Glutamatergic neuron (in vitro differentiated cells): ENCODE results near the gene CYLC2. TPM values are rescaled to one million over a fixed set of nuclear protein-coding genes. Genes with fewer than 3 reads are reported as not detected.

Experiments used
- DNase-seq: peaks from one replicate; pipeline ENCODE4 v3.0.0; 2022
- H3K27ac Mint-ChIP-seq: one replicate; pipeline ENCODE4 v1.8.0; 2020; ENCODE audit warnings: mild to moderate bottlenecking, mixed read lengths, inconsistent platforms; ENCODE audit not compliant: unreplicated experiment
- H3K27me3 Mint-ChIP-seq: one replicate; pipeline ENCODE4 v1.8.0; 2020; ENCODE audit warnings: mild to moderate bottlenecking, moderate library complexity, mixed read lengths, inconsistent platforms; ENCODE audit not compliant: unreplicated experiment
- H3K36me3 Mint-ChIP-seq: one replicate; pipeline ENCODE4 v1.8.0; 2020; ENCODE audit warnings: mild to moderate bottlenecking, mixed read lengths, inconsistent platforms; ENCODE audit not compliant: unreplicated experiment
- H3K4me1 Mint-ChIP-seq: one replicate; pipeline ENCODE4 v1.8.0; 2020; ENCODE audit warnings: mild to moderate bottlenecking, low read depth, mixed read lengths, inconsistent platforms; ENCODE audit not compliant: unreplicated experiment
- H3K4me3 Mint-ChIP-seq: one replicate; pipeline ENCODE4 v1.8.0; 2020; ENCODE audit warnings: mild to moderate bottlenecking, mixed read lengths, inconsistent platforms; ENCODE audit not compliant: unreplicated experiment
- H3K9me3 Mint-ChIP-seq: one replicate; pipeline ENCODE4 v1.8.0; 2020; ENCODE audit warnings: mild to moderate bottlenecking, moderate library complexity, mixed read lengths, inconsistent platforms; ENCODE audit not compliant: unreplicated experiment
- CTCF ChIP-seq: fragments of 200-600 bp; sonication (generic); IDR thresholded peaks from one replicate; pipeline ENCODE4 v1.5.0; 2021; ENCODE audit not compliant: partially characterized antibody, unreplicated experiment
- long read RNA-seq: library from polyadenylated mRNA; unstranded; transcript quantifications from one replicate; pipeline ENCODE4 v2.0.0, GENCODE V29; 2020; ENCODE audit not compliant: unreplicated experiment
- total RNA-seq: library from RNA; stranded (reverse); fragmentation: NEBNext Ultra II Directional; extraction: Animal tissue kit (Norgen Biotek cat#: 25700); gene quantifications from one replicate; pipeline ENCODE4 v1.2.1, GENCODE V29; 2021; ENCODE audit not compliant: unreplicated experiment

The CYLC2 gene, protein sequence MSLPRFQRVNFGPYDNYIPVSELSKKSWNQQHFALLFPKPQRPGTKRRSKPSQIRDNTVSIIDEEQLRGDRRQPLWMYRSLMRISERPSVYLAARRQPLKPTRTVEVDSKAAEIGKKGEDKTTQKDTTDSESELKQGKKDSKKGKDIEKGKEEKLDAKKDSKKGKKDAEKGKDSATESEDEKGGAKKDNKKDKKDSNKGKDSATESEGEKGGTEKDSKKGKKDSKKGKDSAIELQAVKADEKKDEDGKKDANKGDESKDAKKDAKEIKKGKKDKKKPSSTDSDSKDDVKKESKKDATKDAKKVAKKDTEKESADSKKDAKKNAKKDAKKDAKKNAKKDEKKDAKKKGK
- total RNA-seq = not detected
- long read RNA-seq = 0 reads

GRCh38 chr9:102995033-102995432 is at the start of gene CYLC2:
Gene CYLC2 (plus strand): TSS chr9:102995333. CDS start chr9:102995381, 48 bp downstream.
- Mint-ChIP-seq H3K36me3 (no peaks in the 10 kb centered on the region), H3K4me3 (no peak within 1 kb of the TSS), H3K27me3 (no peaks in the 10 kb centered on the region), H3K27ac (no peak within 1 kb of the TSS), H3K4me1 (no peaks in the 10 kb centered on the region), H3K9me3 (no peaks in the 10 kb centered on the region)
- no peak for DNase-seq
- no peak for TF ChIP-seq CTCF

DNA sequence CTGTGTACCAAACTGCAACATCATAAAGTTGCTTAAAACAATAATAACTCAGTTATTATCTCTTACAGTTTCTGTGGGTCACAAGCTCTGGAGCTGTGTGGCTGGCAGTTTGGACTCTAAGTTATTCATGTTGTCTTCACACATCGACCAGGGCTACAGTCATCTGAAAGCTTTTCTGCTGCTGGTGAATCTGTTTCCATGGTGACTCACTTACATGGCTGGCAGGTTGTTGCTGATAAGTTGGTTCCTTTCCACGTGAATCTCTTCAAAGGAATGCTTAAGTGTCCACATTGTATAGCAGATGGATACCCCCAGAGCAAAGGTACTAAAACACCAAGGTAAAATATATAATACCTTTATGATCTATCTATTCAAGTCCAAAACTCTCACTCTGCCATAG is 44.8 kb upstream of the CYLC2 start:
- H3K27ac Mint-ChIP-seq = no peak overlapping the region
- H3K9me3 Mint-ChIP-seq = no peaks in the 10 kb centered on the region
- no peak for DNase-seq
- no peaks in the 10 kb centered on the region for H3K36me3 Mint-ChIP-seq
- no peaks in the 10 kb centered on the region for H3K27me3 Mint-ChIP-seq
- TF ChIP-seq CTCF = no peak
- H3K4me3 Mint-ChIP-seq = no peak overlapping the region
- no peaks in the 10 kb centered on the region for H3K4me1 Mint-ChIP-seq

DNA sequence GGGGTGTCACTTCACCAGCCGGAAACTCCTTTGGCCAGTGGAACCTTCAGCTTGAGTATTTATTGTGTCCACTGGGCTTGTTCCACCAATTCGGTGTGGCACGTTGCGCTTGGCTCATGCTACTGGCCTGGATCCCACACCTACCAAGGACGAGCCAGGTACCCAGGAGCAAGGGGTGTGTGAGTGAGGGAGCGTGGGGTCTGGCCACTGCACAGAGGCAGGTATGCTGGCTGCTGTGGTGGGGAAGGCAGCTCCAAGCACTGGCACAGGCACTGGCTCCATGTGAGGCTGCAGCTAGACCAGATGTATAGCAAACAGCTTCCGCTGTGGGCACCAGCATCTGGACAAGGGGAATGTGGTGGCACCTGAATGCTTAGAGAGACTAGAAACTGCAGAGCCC is 28.1 kb upstream of the CYLC2 start:
- Mint-ChIP-seq H3K27me3 (no peaks in the 10 kb centered on the region), H3K4me1 (no peaks in the 10 kb centered on the region), H3K27ac (no peak overlapping the region), H3K9me3 (peaks cover 8% of the 10 kb centered on the region), H3K4me3 (no peak overlapping the region), H3K36me3 (peaks cover 17% of the 10 kb centered on the region)
- no peak for DNase-seq
- no peak for TF ChIP-seq CTCF

- Mint-ChIP-seq H3K27me3 (no peaks in the 10 kb centered on the region), H3K4me1 (no peaks in the 10 kb centered on the region), H3K4me3 (no peak overlapping the region), H3K36me3 (peaks cover 19% of the 10 kb centered on the region), H3K27ac (no peak overlapping the region), H3K9me3 (peaks cover 8% of the 10 kb centered on the region)
- no peak for DNase-seq
- TF ChIP-seq CTCF = no peak
These were observed 27.2 kb upstream of the CYLC2 start for GRCh38 chr9:102967979-102968378.

DNA sequence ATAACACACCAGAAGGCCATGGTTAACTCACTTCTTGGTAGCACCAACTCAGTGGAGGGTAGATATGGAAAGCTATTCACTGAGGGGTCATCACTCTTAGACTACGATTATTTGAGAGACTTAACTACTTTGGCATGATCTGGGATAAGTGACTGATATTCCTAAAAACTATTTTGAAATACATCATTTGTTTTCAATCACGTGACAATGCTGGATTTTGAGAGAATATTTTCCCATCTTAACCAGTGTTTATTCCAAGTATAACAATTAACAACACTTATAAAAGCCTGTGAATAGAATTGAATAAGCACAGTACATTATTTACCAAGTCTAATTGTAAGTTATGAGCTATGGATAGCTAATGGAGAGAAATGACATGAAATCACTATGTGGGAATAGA is 22.4 kb upstream of the CYLC2 start:
- Mint-ChIP-seq H3K4me1 (no peaks in the 10 kb centered on the region), H3K36me3 (peaks cover 19% of the 10 kb centered on the region), H3K9me3 (peaks cover 8% of the 10 kb centered on the region), H3K27ac (no peak overlapping the region), H3K4me3 (no peak overlapping the region), H3K27me3 (no peaks in the 10 kb centered on the region)
- no peak for TF ChIP-seq CTCF
- DNase-seq = no peak
